ENCODE measurements around the gene DUXA. TPM values are rescaled to one million over a fixed set of nuclear protein-coding genes. Genes with fewer than 3 reads are reported as not detected.

The DUXA gene
- total and polyA plus RNA-seq, 3 experiments from 2014 or later, result not detected

GRCh38 chr19:57191141-57192076, 24.1 kb upstream of the DUXA start, which contains the start of gene ZNF264:
Gene ZNF264 (plus strand): TSS chr19:57191500. CDS start chr19:57191914, 414 bp downstream.
- peaks cover 7 to 35% (median 22%) of the 10 kb centered on the region in 5 donors for H3K9me3 Mint-ChIP-seq
- Histone ChIP-seq H3K9me3 (ENCODE audit: low read length) (peaks cover 3% of the 10 kb centered on the region), H3K36me3 (ENCODE audit: insufficient read depth, low read length) (peaks cover 18% of the 10 kb centered on the region), H3K27me3 (ENCODE audit: insufficient read depth, low read length, poor library complexity, severe bottlenecking) (no peaks in the 10 kb centered on the region), H3K4me3 (ENCODE audit: low read length) (peak within 1 kb of the TSS; percentile 91), H3K4me1 (ENCODE audit: insufficient read depth, low read length) (peaks cover 25% of the 10 kb centered on the region), H3K27ac (ENCODE audit: low read depth, low read length) (peak within 1 kb of the TSS; percentile 86)
- POLR2A ChIA-PET, result interaction anchor here (0.5 to 0.7 kb wide), 2 partner anchors 992 to 1114 kb away, joined by 3 read pairs; partner anchors contain the start of genes ERVK3-1 and ZNF274
- peak within 1 kb of the TSS; percentile 90 to 100 (median 94) for H3K4me3 Mint-ChIP-seq
- peaks cover 33 to 48% (median 46%) of the 10 kb centered on the region in 3 donors for H3K4me1 Mint-ChIP-seq
- DNase-seq, result peak; percentile 81 to 91 (median 86)
- H3K27ac Mint-ChIP-seq, result peak within 1 kb of the TSS; percentile 94 to 99 (median 97)
- CTCF ChIA-PET, result interaction anchor here (1.2 kb wide), 1 partner anchor 798 kb away, joined by 3 read pairs; the partner anchor contains the start of gene ZNF582
- H3K36me3 Mint-ChIP-seq, result peaks cover 25 to 64% (median 61%) of the 10 kb centered on the region in 3 donors
- H3K27me3 Mint-ChIP-seq, result peaks cover 8 to 13% of the 10 kb centered on the region in 2 donors

DNA sequence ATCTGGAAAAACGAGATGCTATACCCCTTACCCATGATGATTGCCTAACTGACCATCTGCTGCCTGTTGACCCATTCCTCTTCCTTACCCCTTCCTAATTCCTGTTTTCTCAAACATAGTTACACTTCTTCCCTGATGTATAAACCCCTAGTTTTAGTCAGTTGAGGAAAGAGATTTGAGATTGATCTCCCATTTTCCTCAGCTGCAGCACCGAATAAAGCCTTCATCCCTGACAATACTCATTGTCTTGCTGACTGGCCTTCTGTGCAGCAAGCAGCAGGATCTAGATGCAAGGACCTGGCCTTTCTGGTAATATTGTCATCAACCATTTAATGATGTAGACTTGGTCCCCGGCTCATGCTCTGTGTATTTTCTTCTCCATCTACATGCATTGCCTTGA, 23.0 kb upstream of the DUXA start:
- Histone ChIP-seq H3K27me3 (ENCODE audit: insufficient read depth, low read length, poor library complexity, severe bottlenecking) (no peaks in the 10 kb centered on the region), H3K4me3 (ENCODE audit: low read length) (no peak overlapping the region)

GRCh38 chr19:57171551-57172081, 4.3 kb upstream of the DUXA start:
- ChIA-PET CTCF (interaction anchor here (0.8 kb wide), 1 partner anchor 67 kb away, joined by 3 read pairs; no protein-coding TSS in a partner anchor), POLR2A (interaction anchor here (0.6 kb wide), 1 partner anchor 714 kb away, joined by 5 read pairs; no protein-coding TSS in a partner anchor)
- H3K27me3 ChIP-seq (ENCODE audit: insufficient read depth, low read length, poor library complexity, severe bottlenecking), result no peaks in the 10 kb centered on the region
- no peaks in the 10 kb centered on the region for H3K4me1 ChIP-seq (ENCODE audit: insufficient read depth, low read length)
- peak overlapping the region; percentile 22 to 86 (median 82) for H3K4me3 Mint-ChIP-seq
- DNase-seq, result peak; percentile 16 to 73 (median 45)
- peaks cover 17 to 41% (median 21%) of the 10 kb centered on the region in 5 donors for H3K9me3 Mint-ChIP-seq
- peak overlapping the region; percentile 31 for H3K4me3 ChIP-seq (ENCODE audit: low read length)
- H3K27ac ChIP-seq (ENCODE audit: low read depth, low read length), result no peak overlapping the region
- peaks cover 2 to 17% (median 3%) of the 10 kb centered on the region in 3 donors for H3K36me3 Mint-ChIP-seq
- no peaks in the 10 kb centered on the region for H3K36me3 ChIP-seq (ENCODE audit: insufficient read depth, low read length)
- no peaks in the 10 kb centered on the region for H3K9me3 ChIP-seq (ENCODE audit: low read length)
- H3K27ac Mint-ChIP-seq, result peak overlapping the region in 7 of 8 donors; percentile 35 to 89 (median 84)
- H3K4me1 Mint-ChIP-seq, result peaks cover 12 to 19% (median 16%) of the 10 kb centered on the region in 3 donors
- H3K27me3 Mint-ChIP-seq, result peaks cover 0 to 3% of the 10 kb centered on the region in 2 donors

More for the DNA sequence above, 23.0 kb upstream of the DUXA start:
- peaks cover 3% of the 10 kb centered on the region for H3K9me3 ChIP-seq (ENCODE audit: low read length)
- Mint-ChIP-seq H3K4me1 (peaks cover 33 to 44% (median 42%) of the 10 kb centered on the region in 3 donors), H3K27ac (peak overlapping the region in 6 of 8 donors; percentile 49 to 98 (median 96)), H3K9me3 (peaks cover 7 to 43% (median 25%) of the 10 kb centered on the region in 5 donors), H3K36me3 (peaks cover 19 to 60% (median 50%) of the 10 kb centered on the region in 3 donors), H3K27me3 (peaks cover 8 to 20% of the 10 kb centered on the region in 2 donors), H3K4me3 (peak overlapping the region; percentile 90 to 100 (median 94))
- peaks cover 25% of the 10 kb centered on the region for H3K4me1 ChIP-seq (ENCODE audit: insufficient read depth, low read length)
- no peak for DNase-seq
- ChIA-PET POLR2A (no interaction called here), CTCF (no interaction called here)
- peaks cover 9% of the 10 kb centered on the region for H3K36me3 ChIP-seq (ENCODE audit: insufficient read depth, low read length)
- no peak overlapping the region for H3K27ac ChIP-seq (ENCODE audit: low read depth, low read length)

GRCh38 chr19:57165846-57166245, 1.4 kb downstream of the DUXA start:
- no peak overlapping the region for H3K4me3 ChIP-seq (ENCODE audit: low read length)
- Mint-ChIP-seq H3K4me1 (no peaks in the 10 kb centered on the region), H3K27ac (no peak overlapping the region), H3K36me3 (peaks cover 0 to 9% (median 0%) of the 10 kb centered on the region in 3 donors), H3K9me3 (peaks cover 0 to 24% (median 8%) of the 10 kb centered on the region in 5 donors), H3K4me3 (no peak overlapping the region), H3K27me3 (peaks cover 2 to 3% of the 10 kb centered on the region in 2 donors)
- ChIA-PET CTCF (no interaction called here), POLR2A (no interaction called here)
- no peak overlapping the region for H3K27ac ChIP-seq (ENCODE audit: low read depth, low read length)
- H3K36me3 ChIP-seq (ENCODE audit: insufficient read depth, low read length), result no peaks in the 10 kb centered on the region
- no peaks in the 10 kb centered on the region for H3K9me3 ChIP-seq (ENCODE audit: low read length)
- no peaks in the 10 kb centered on the region for H3K27me3 ChIP-seq (ENCODE audit: insufficient read depth, low read length, poor library complexity, severe bottlenecking)
- no peak for DNase-seq
- H3K4me1 ChIP-seq (ENCODE audit: insufficient read depth, low read length), result no peaks in the 10 kb centered on the region

GRCh38 chr19:57161985-57162539, 5.2 kb downstream of the DUXA start:
- Histone ChIP-seq H3K9me3 (ENCODE audit: low read length) (no peaks in the 10 kb centered on the region), H3K36me3 (ENCODE audit: insufficient read depth, low read length) (no peaks in the 10 kb centered on the region), H3K4me3 (ENCODE audit: low read length) (no peak overlapping the region), H3K27ac (ENCODE audit: low read depth, low read length) (no peak overlapping the region), H3K4me1 (ENCODE audit: insufficient read depth, low read length) (no peaks in the 10 kb centered on the region), H3K27me3 (ENCODE audit: insufficient read depth, low read length, poor library complexity, severe bottlenecking) (no peaks in the 10 kb centered on the region)
- Mint-ChIP-seq H3K9me3 (peaks cover 0 to 39% (median 11%) of the 10 kb centered on the region in 5 donors), H3K36me3 (peaks cover 0 to 9% (median 0%) of the 10 kb centered on the region in 3 donors), H3K4me3 (no peak overlapping the region), H3K27me3 (peaks cover 2 to 11% of the 10 kb centered on the region in 2 donors), H3K27ac (no peak overlapping the region), H3K4me1 (no peaks in the 10 kb centered on the region)
- no peak for DNase-seq
- ChIA-PET POLR2A (no interaction called here), CTCF (no interaction called here)

GRCh38 chr19:57152921-57153320, 14.4 kb downstream of the DUXA start:
- Histone ChIP-seq H3K4me1 (ENCODE audit: insufficient read depth, low read length) (no peaks in the 10 kb centered on the region), H3K27me3 (ENCODE audit: insufficient read depth, low read length, poor library complexity, severe bottlenecking) (no peaks in the 10 kb centered on the region), H3K27ac (ENCODE audit: low read depth, low read length) (no peak overlapping the region), H3K9me3 (ENCODE audit: low read length) (no peaks in the 10 kb centered on the region), H3K36me3 (ENCODE audit: insufficient read depth, low read length) (no peaks in the 10 kb centered on the region), H3K4me3 (ENCODE audit: low read length) (no peak overlapping the region)
- peaks cover 0 to 8% (median 2%) of the 10 kb centered on the region in 3 donors for H3K36me3 Mint-ChIP-seq
- ChIA-PET POLR2A (no interaction called here), CTCF (no interaction called here)
- H3K27ac Mint-ChIP-seq, result no peak overlapping the region
- peaks cover 5 to 14% of the 10 kb centered on the region in 2 donors for H3K27me3 Mint-ChIP-seq
- H3K4me3 Mint-ChIP-seq, result no peak overlapping the region
- no peak for DNase-seq
- H3K4me1 Mint-ChIP-seq, result no peaks in the 10 kb centered on the region
- H3K9me3 Mint-ChIP-seq, result peaks cover 0 to 22% (median 9%) of the 10 kb centered on the region in 5 donors

DNA sequence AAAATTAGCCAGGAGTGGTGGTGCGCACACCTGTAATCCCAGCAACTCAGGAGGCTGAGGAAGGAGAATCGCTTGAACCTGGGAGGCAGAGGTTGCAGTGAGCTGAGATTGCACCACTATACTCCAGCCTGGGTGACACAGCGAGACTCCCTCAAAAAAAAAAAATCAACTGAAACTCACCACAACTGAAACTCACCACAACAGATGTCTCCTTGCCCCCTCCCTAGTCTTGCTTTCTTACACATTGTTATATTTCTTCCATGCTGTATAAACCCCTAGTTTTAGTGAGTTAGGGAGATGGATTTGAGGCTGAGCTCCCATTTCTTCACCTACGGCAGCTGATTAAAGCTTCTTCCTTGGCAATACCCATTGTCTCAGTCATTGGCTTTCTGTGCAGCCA, 25.6 kb downstream of the DUXA start:
- ChIA-PET POLR2A (no interaction called here), CTCF (interaction anchor here (0.8 kb wide), 1 partner anchor 15 kb away, joined by 3 read pairs; no protein-coding TSS in a partner anchor)
- Mint-ChIP-seq H3K9me3 (peaks cover 0 to 42% (median 27%) of the 10 kb centered on the region in 5 donors), H3K4me3 (no peak overlapping the region), H3K36me3 (peaks cover 0 to 3% (median 0%) of the 10 kb centered on the region in 3 donors), H3K27me3 (peaks cover 7 to 8% of the 10 kb centered on the region in 2 donors), H3K27ac (no peak overlapping the region), H3K4me1 (no peaks in the 10 kb centered on the region)
- no peaks in the 10 kb centered on the region for H3K27me3 ChIP-seq (ENCODE audit: insufficient read depth, low read length, poor library complexity, severe bottlenecking)
- no peak for DNase-seq
- no peak overlapping the region for H3K27ac ChIP-seq (ENCODE audit: low read depth, low read length)
- H3K9me3 ChIP-seq (ENCODE audit: low read length), result no peaks in the 10 kb centered on the region
- H3K4me3 ChIP-seq (ENCODE audit: low read length), result no peak overlapping the region
- no peaks in the 10 kb centered on the region for H3K36me3 ChIP-seq (ENCODE audit: insufficient read depth, low read length)
- H3K4me1 ChIP-seq (ENCODE audit: insufficient read depth, low read length), result no peaks in the 10 kb centered on the region

All from CD8-positive, alpha-beta memory T cell (primary cell).